Activated CD4-positive, alpha-beta T cell treated with anti-CD3 and anti-CD28 coated beads, Interleukin-2, amount 10 ng/mL, durations not matched to agents 7 days and 5 days (primary cell): ENCODE data around the gene OGFOD1. TPM values are rescaled to one million over a fixed set of nuclear protein-coding genes. Genes with fewer than 3 reads are reported as not detected.
A peak's percentile ranks its signal among the peaks of the same experiment; 100 is the strongest.
"Not testable (repeated sequence)": the region's sequence is repeated elsewhere in the genome, so short reads cannot be mapped to it uniquely, and the experiment has no call there.

Experiments used
- CTCF ChIA-PET: fragments of 350-600 bp; sonication (Branson Sonifier 250); formaldehyde crosslinking; loops from one replicate; lab custom pipeline; 2021; ENCODE audit warnings: antibody characterized with exemption; lab: Charles Lee
- POLR2A ChIA-PET: fragments of 350-600 bp; sonication (Branson Sonifier 250); formaldehyde crosslinking; loops from one replicate; lab custom pipeline; 2021; ENCODE audit warnings: antibody characterized with exemption; lab: Charles Lee
- DNase-seq: peaks from one replicate; pipeline ENCODE4 v3.0.0-alpha.2; 2020
- H3K27ac Mint-ChIP-seq: one replicate; pipeline ENCODE4 v1.8.0; 2021; ENCODE audit warnings: mild to moderate bottlenecking, moderate library complexity, mixed read lengths
- H3K27me3 Mint-ChIP-seq: one replicate; pipeline ENCODE4 v1.8.0; 2021; ENCODE audit warnings: mixed read lengths
- H3K36me3 Mint-ChIP-seq: one replicate; pipeline ENCODE4 v1.8.0; 2021; ENCODE audit warnings: low read depth, mixed read lengths
- H3K4me1 Mint-ChIP-seq: one replicate; pipeline ENCODE4 v1.8.0; 2021; ENCODE audit warnings: mixed read lengths
- H3K4me3 Mint-ChIP-seq: one replicate; pipeline ENCODE4 v1.8.0; 2021; ENCODE audit warnings: mild to moderate bottlenecking, moderate library complexity, mixed read lengths
- H3K9me3 Mint-ChIP-seq: one replicate; pipeline ENCODE4 v1.8.0; 2021; ENCODE audit warnings: mixed read lengths
- total RNA-seq, 2 experiments: library from RNA; stranded (reverse); gene quantifications; one replicate each; pipeline ENCODE4 v1.2.3, GENCODE V29; 2021

Gene OGFOD1
- total RNA-seq, 2 experiments from 2014 or later = 43.8 to 44.2 TPM

DNA sequence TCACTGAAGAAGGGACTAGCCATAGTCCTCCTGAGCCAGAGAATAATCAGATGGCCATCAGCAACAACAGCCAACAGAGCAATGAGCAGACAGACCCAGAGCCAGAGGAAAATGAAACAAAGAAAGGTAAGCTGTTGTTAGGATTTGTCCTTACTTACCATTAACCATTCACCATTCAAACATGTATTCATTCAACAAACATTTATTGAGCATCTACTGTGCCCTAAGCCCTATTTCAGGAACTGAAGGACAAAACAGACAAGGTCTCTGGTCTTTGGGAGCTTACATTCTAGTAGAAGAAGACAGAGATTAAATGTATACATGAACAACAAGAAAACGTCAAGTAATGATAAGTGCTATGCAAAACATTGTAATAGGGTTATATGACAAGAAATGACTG lies 19.3 kb downstream of the OGFOD1 start:
- H3K4me1 Mint-ChIP-seq = no peaks in the 10 kb centered on the region
- no peak for DNase-seq
- ChIA-PET CTCF (interaction anchor here (0.6 kb wide), 1 partner anchor 21 kb away, joined by 3 read pairs; no protein-coding TSS in a partner anchor), POLR2A (no interaction called here)
- H3K36me3 Mint-ChIP-seq = peaks cover 62% of the 10 kb centered on the region
- H3K27ac Mint-ChIP-seq = no peak overlapping the region
- H3K4me3 Mint-ChIP-seq = no peak overlapping the region
- H3K27me3 Mint-ChIP-seq = no peaks in the 10 kb centered on the region
- H3K9me3 Mint-ChIP-seq = no peaks in the 10 kb centered on the region

DNA sequence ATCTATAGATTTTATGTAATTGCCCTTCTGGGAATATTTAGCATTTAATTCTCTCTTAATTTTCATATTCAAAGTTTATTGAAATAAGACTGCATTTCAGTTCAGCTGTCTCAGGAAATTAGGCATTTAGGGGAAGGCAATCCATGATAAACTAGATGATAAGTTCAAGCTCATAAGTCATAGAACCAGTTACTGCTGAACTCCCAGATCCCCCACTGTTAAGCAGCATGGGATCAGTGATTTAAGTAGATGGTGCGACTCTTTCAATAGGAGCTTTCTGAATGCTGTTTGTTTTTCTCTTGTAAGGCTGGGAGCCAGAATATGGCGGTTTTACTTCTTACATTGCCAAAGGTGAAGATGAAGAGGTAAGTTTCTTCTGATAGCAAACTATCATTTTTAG lies 23.8 kb downstream of the OGFOD1 start:
- Mint-ChIP-seq H3K4me3 (no peak overlapping the region), H3K4me1 (peaks cover 10% of the 10 kb centered on the region), H3K36me3 (peaks cover 63% of the 10 kb centered on the region), H3K27me3 (no peaks in the 10 kb centered on the region), H3K27ac (no peak overlapping the region), H3K9me3 (no peaks in the 10 kb centered on the region)
- CTCF ChIA-PET = interaction anchor here (1.2 kb wide), 1 partner anchor 15 kb away, joined by 3 read pairs; no protein-coding TSS in a partner anchor
- POLR2A ChIA-PET = no interaction called here
- no peak for DNase-seq

DNA sequence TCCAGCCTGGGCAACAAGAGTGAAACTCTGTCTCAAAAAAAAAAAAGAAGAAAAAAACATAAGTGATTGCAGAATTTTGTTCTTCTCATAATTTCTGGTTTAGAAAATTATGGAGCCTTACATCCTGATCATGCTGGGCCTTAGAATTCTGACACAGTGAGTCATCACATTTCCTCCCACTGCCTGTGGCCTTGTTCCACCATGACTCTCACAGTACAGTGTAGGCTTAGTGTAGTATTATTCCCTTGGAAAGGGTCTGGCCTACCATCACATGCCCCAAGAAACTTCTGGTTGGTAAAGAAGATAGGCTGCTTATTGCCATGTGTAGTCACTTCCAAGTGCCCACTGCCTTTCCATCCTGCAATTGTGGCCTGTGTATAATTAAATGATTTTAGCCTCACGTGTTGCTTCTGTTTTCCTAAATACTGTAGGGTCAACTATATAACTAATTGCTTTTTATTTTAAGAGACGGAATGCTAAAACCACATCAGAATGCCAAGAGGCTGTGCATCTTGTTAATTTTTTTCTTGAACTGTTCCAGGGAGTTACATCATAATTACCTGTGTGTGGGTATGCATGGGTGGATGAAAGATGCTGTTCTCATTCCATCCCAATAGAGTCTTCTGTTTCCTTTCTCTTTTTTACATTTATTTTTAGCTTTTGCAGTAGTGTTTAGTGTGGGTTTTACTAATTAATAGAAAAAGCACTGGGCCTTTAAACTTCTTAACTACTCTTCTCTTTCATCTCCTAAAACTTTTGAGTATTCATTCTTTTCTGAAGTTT lies 25.9 kb downstream of the OGFOD1 start:
- H3K4me3 Mint-ChIP-seq = no peak overlapping the region
- no peaks in the 10 kb centered on the region for H3K9me3 Mint-ChIP-seq
- POLR2A ChIA-PET = no interaction called here
- CTCF ChIA-PET = no interaction called here
- no peak for DNase-seq
- H3K36me3 Mint-ChIP-seq = peaks cover 49% of the 10 kb centered on the region
- peak overlapping the region; percentile 31 for H3K27ac Mint-ChIP-seq
- peaks cover 10% of the 10 kb centered on the region for H3K4me1 Mint-ChIP-seq
- H3K27me3 Mint-ChIP-seq = no peaks in the 10 kb centered on the region

GRCh38 chr16:56478281-56479049 lies 27.1 kb downstream of the OGFOD1 start:
- Mint-ChIP-seq H3K36me3 (peaks cover 40% of the 10 kb centered on the region), H3K4me1 (peaks cover 10% of the 10 kb centered on the region), H3K27ac (peak overlapping the region; percentile 11), H3K27me3 (no peaks in the 10 kb centered on the region), H3K9me3 (no peaks in the 10 kb centered on the region), H3K4me3 (no peak overlapping the region)
- CTCF ChIA-PET = no interaction called here
- POLR2A ChIA-PET = no interaction called here
- no peak for DNase-seq

GRCh38 chr16:56479469-56479868 lies 28.1 kb downstream of the OGFOD1 start:
- ChIA-PET CTCF (no interaction called here), POLR2A (no interaction called here)
- Mint-ChIP-seq H3K27me3 (no peaks in the 10 kb centered on the region), H3K4me3 (no peak overlapping the region), H3K9me3 (no peaks in the 10 kb centered on the region), H3K36me3 (peaks cover 40% of the 10 kb centered on the region), H3K27ac (no peak overlapping the region), H3K4me1 (peaks cover 10% of the 10 kb centered on the region)
- DNase-seq = no peak

DNA sequence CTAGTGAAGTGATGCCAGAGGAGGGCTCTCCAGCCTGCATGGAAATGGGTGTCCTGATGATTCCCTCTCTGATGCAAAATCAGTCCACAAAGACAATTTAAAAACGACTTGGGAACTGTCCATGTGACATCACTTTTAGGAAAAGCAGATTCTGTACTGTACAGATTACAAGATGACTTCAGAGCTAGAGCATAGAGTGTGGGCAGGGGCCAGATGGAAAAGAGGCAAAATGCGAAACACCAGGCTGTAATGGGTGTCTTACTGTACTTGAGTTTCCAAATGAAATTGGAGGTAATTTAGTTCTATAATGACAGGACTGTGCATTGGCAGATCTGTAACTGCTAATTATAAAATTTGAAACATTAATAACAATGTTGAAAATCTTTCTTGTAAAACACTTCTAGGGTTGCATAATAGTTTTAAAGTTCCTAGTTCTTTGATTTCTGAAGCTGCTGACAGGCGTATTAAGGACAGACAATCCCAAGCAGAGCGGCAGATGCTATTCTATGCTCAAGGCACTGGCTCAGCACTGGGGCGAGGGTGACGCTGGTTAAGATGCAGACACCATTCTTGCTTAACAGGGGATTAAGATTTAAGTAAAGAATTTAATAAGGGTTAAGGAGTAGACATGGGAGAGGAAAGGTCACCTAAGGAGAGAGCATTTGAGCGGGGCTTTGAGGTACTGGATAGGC lies 29.6 kb downstream of the OGFOD1 start:
- Mint-ChIP-seq H3K4me3 (no peak overlapping the region), H3K9me3 (no peaks in the 10 kb centered on the region), H3K27ac (no peak overlapping the region), H3K36me3 (peaks cover 30% of the 10 kb centered on the region), H3K27me3 (no peaks in the 10 kb centered on the region), H3K4me1 (peaks cover 10% of the 10 kb centered on the region)
- DNase-seq = no peak
- ChIA-PET CTCF (interaction anchor here (1.4 kb wide), 1 partner anchor 21 kb away, joined by 4 read pairs; no protein-coding TSS in a partner anchor), POLR2A (no interaction called here)

DNA sequence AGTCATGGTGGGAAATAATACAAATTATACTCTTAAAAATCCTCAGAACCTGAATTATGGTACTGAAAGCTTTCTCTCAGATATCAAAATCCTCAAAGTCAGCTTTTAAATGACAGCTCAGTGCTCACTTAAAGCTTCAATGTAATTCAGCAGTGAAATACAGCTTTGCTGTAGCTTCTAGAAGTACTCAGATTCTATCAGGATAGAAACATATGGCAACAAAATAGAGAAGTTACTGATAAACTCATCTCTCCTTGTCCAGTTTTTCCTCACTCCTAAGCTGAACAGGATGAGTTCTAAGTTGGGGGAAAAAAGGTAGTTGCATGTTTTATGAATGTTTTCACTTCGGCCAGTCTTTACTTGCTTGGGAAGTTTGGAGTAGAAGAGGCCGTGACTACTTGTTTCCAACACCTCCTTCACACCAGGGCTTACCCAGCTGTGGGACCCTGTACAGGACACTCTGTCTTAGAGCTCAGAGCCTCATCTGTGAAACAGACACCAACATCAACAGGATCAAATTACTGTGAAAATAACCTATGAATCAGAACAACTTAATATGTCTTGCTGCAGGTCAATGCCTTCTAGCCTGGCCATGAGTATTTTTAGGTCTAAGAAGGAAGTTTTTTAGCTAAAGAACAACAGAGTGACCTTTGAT lies 30.2 kb downstream of the OGFOD1 start:
- Mint-ChIP-seq H3K27me3 (no peaks in the 10 kb centered on the region), H3K36me3 (peaks cover 26% of the 10 kb centered on the region), H3K27ac (no peak overlapping the region), H3K9me3 (no peaks in the 10 kb centered on the region), H3K4me3 (no peak overlapping the region), H3K4me1 (peaks cover 7% of the 10 kb centered on the region)
- DNase-seq = no peak
- ChIA-PET POLR2A (no interaction called here), CTCF (interaction anchor here (1.4 kb wide), 1 partner anchor 22 kb away, joined by 4 read pairs; no protein-coding TSS in a partner anchor)

DNA sequence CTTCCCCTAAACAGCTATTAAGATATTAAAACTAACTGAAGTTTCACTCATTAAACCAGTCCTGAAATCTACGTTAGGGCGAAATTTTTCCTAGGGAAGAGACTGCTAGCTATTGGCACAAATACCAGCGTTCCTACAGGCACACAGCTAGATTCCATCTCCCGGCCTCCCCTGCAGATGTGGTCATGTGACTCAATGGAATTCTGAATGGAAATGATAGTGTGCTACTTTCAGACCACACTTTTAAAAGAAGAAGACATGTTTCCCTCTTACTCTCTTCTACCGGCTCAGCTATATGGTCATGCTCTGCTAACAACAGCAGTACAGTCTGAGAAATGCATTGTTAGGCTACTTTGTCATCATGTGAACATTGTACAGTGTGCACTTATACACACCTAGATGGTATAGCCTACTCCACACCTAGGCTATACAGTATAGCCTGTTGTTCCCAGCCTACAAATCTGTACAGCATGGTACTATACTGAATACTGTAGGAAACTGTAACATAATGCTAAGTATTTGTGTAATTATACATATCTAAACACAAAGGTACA lies 31.4 kb downstream of the OGFOD1 start:
- ChIA-PET POLR2A (no interaction called here), CTCF (interaction anchor here (1.3 kb wide), 1 partner anchor 10 kb away, joined by 4 read pairs; no protein-coding TSS in a partner anchor)
- Mint-ChIP-seq H3K27ac (no peak overlapping the region), H3K27me3 (no peaks in the 10 kb centered on the region), H3K9me3 (no peaks in the 10 kb centered on the region), H3K4me1 (no peaks in the 10 kb centered on the region), H3K36me3 (peaks cover 17% of the 10 kb centered on the region), H3K4me3 (no peak overlapping the region)
- no peak for DNase-seq

DNA sequence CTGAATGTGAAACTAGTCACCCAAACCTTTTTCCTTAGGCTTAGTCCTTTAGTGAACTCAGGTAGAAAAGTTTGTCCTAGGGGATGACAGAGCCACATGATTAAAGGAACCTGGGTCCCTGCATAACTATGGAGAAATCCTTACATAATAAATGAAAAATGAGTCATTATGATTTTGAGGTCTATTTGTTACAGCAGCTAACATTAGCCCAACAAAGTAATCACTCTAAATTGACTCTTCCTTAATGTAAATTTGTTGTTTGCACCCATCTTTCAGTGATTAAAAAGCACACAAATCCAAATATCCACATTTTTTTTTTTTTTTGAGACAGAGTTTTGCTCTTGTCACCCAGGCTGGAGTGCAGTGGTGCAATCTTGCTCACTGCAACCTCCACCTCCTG lies 32.0 kb downstream of the OGFOD1 start:
- DNase-seq = no peak
- Mint-ChIP-seq H3K4me3 (no peak overlapping the region), H3K4me1 (no peaks in the 10 kb centered on the region), H3K36me3 (peaks cover 17% of the 10 kb centered on the region), H3K27me3 (no peaks in the 10 kb centered on the region), H3K27ac (no peak overlapping the region), H3K9me3 (no peaks in the 10 kb centered on the region)
- CTCF ChIA-PET = interaction anchor here (0.6 to 1.3 kb wide), 2 partner anchors 11 to 258 kb away, joined by 4 read pairs; no protein-coding TSS in a partner anchor
- POLR2A ChIA-PET = no interaction called here

DNA sequence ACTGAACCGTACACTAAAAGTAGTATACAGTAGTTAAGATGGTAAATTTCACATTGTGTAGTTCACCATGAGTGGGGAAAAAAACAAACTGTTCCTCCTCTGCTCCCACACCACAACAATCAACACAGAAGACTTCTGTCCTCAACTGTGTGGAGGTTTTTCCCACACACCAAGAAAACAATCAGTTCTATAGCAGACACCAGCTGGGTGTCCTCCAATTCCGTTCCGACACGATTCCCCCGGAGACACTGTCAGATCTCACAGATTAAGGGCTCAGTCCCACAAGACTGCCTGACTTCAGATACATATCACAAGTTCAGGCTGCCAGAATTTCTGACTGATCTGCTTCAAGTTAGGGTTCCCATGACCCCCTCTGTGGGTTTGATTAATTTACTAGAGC lies 36.7 kb downstream of the OGFOD1 start:
- Mint-ChIP-seq H3K36me3 (peaks cover 5% of the 10 kb centered on the region), H3K27me3 (no peaks in the 10 kb centered on the region), H3K4me1 (no peaks in the 10 kb centered on the region), H3K27ac (no peak overlapping the region), H3K4me3 (no peak overlapping the region), H3K9me3 (no peaks in the 10 kb centered on the region)
- ChIA-PET POLR2A (no interaction called here), CTCF (no interaction called here)
- no peak for DNase-seq

GRCh38 chr16:56488868-56489267 lies 37.5 kb downstream of the OGFOD1 start:
- DNase-seq, H3K27me3 Mint-ChIP-seq, H3K4me1 Mint-ChIP-seq, H3K4me3 Mint-ChIP-seq, H3K9me3 Mint-ChIP-seq, H3K36me3 Mint-ChIP-seq, H3K27ac Mint-ChIP-seq, POLR2A ChIA-PET: not testable (repeated sequence)
- CTCF ChIA-PET = interaction anchor here (1.3 kb wide), 1 partner anchor 21 kb away, joined by 3 read pairs; no protein-coding TSS in a partner anchor

DNA sequence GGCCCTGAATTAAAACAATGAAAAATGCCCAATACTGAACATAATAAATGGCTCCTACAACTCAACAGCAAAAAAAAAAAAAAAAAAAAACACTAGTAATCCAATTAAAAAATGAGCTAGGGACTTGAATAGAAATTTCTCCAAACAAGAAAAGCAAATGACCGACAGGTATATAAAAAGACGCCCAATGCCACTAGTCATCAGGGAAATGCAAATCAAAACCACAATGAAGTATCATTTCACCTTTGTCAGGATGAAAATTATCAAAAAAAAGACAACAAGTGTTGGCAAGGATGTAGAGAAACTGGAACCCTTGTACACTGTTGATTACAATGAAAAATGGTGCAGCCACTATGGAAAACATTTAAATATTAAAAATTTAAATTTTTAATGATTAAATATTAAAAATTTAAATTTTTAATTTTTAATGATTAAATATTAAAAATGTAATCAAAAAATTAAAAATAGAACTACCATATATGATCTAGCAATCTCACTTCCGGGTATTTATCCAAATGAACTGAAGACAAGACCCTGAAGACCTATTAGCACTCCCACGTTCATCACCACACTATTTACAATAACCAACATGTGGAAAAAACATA lies 40.4 kb downstream of the OGFOD1 start:
- Mint-ChIP-seq H3K27ac (no peak overlapping the region), H3K36me3 (peaks cover 5% of the 10 kb centered on the region), H3K4me3 (no peak overlapping the region), H3K27me3 (no peaks in the 10 kb centered on the region), H3K4me1 (no peaks in the 10 kb centered on the region), H3K9me3 (no peaks in the 10 kb centered on the region)
- CTCF ChIA-PET = interaction anchor here (0.7 kb wide), 1 partner anchor 21 kb away, joined by 3 read pairs; no protein-coding TSS in a partner anchor
- DNase-seq = no peak
- POLR2A ChIA-PET = no interaction called here
